NCI-H2196 (cell line): ENCODE measurements around the gene TSPAN1.
A peak's percentile ranks its signal among the peaks of the same experiment; 100 is the strongest.
"Not testable (repeated sequence)": the region's sequence is repeated elsewhere in the genome, so short reads cannot be mapped to it uniquely, and the experiment has no call there.

ENCODE experiments used
- DNase-seq: peaks from one replicate; lab custom pipeline; 2025; ENCODE audit not compliant: unreplicated experiment; lab: John Stamatoyannopoulos, UW

The TSPAN1 gene

GRCh38 chr1:46215504-46215903 is 40.6 kb downstream of the TSPAN1 start:
- DNase-seq, result no peak

DNA sequence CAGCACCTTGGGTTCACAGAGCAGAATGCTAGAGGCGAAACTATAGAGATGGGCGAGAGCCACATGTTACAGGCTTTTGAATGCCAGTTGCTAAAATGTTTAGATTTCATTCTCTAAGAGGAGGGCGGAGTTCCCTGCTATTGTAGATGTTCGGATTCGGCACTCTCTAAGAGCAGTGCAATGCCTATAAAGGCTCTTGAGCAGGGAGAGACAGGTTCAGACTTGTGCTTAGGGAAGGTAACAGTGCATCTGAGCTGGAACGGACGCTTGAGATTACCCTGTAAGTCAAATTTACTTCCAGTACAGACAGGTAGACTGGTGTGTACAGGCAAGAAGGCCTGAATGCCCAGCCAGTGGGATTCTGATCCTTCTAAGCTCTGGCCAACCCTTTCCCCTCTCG is 43.6 kb downstream of the TSPAN1 start:
- DNase-seq, result peak; percentile 66

DNA sequence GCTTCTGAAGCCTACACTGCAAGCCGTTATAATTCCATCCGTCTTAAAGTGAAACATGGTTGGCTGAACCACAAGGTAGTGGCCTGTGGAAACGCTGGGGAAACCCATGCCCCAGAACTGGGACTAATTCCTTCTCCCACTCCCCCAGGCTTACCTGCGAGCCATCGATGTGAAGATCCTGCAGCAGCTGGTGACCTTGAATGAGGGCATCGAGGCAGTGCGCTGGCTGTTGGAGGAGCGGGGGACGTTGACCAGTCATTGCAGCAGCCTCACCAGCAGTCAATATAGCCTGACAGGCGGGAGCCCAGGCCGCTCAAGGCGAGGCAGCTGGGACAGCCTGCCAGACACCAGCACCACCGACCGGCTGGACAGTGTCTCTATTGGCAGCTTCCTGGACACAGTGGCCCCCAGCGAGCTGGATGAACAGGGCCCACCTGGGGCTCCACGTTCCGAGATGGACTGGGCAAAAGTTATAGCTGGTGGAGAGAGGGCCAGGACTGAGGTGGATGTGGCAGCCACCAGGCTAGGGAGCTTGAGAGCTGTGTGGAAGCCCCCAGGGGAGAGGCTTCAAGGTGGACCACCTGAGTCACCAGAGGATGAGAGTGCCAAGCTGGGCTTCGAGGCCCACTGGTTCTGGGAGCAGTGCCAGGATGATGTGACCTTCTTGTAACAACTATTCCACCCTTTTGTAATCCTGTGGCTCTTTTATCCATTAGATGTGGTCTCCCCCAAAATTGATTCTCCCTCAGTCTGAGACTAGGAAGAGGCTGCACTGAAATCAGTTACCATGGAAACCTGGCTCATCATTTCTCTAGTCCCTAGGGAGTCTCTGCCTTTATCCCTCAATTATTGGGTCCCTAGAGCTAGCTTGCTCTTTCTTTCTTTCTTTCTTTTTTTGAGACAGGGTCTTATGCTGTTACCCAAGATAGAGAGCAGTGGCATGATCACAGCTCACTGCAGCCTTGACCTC is 44.9 kb downstream of the TSPAN1 start:
- no peak for DNase-seq

DNA sequence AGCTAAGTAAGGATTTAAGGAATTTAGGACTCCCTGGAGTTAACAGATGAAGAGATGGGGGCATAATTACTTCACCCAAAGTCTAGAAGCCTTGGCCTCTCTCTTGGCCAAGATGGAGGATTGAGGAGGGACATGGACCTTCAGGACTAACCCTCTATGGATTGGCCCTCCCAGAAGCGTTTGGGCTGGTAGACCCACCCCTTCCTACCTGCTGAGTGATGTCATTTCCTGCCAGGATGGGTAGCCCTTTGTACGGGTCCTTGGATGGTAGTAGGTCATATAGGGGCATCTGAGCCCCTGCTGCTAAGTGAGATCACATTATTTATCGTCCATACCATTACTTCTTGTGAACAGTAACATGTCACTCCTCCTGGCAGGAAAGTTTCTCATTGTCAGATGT is 45.9 kb downstream of the TSPAN1 start:
- DNase-seq, result no peak

GRCh38 chr1:46221749-46222148 is 46.9 kb downstream of the TSPAN1 start:
- DNase-seq, result no peak

GRCh38 chr1:46223055-46223454 is 48.2 kb downstream of the TSPAN1 start:
- not testable (repeated sequence) for DNase-seq

DNA sequence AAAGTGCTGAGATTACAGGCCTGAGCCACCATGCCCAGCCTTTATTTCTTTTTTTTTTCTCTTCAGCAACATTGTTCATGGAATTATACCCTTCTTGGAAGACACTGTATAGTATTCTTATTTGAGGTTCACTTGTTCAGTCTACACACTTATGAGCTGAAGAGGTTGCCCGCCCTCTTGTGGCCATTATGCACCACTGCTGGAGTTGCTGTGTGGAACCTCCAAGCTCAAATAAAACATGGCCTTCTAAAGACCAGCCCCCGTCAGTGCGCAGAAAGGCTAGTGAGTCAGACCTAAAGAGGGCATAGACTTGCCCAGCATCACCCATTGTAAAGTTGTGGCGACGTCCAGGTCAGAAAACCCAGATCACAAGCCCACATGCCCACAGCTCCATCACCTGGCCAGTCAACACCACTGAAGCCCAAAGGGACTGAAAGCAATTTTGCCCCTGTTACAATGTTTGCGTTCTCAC is 48.6 kb downstream of the TSPAN1 start:
- peak; percentile 89 for DNase-seq

- no peak for DNase-seq
Observed at GRCh38 chr1:46224966-46225365, 50.1 kb downstream of the TSPAN1 start.

GRCh38 chr1:46231231-46231630 is 56.3 kb downstream of the TSPAN1 start:
- DNase-seq, result not testable (repeated sequence)
